Measurements from ENCODE around the gene NEMP2. TPM values are rescaled to one million over a fixed set of nuclear protein-coding genes. Genes with fewer than 3 reads are reported as not detected.

Gene NEMP2
- total RNA-seq, 1 donor from 2014 or later: 8.0 TPM

- no peak for TF ChIP-seq CTCF (IDR thresholded peaks at IDR 0.05)
- Histone ChIP-seq H3K4me1 (peaks cover 2% of the 10 kb centered on the region), H3K27me3 (no peaks in the 10 kb centered on the region), H3K27ac (no peak overlapping the region), H3K36me3 (peaks cover 35% of the 10 kb centered on the region), H3K4me3 (no peak overlapping the region), H3K9me3 (no peaks in the 10 kb centered on the region)
- DNase-seq: no peak
- no peak for ATAC-seq
- intact Hi-C loops (cut with DNase I): no loop called here
Measured at GRCh38 chr2:190506666-190507065, 27.9 kb downstream of the NEMP2 start.

DNA sequence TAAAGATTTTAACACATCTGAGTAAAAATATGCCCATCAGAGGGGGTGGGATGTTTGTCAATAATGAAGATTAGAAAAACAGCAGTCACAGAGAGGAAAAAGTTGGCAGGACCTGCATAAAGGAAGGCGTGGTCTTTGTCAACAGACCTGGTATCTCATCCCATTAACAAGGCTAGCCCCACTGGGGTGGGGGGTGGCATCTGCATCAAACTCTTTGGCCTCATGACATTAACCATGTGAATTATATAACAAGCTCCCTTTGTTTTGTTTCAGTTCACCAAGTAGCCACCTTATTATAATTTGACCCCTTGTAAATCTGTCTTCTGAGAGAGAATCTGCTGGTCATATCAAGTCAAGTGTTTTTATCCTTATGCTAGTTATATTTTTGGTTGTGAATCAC lies 28.8 kb downstream of the NEMP2 start:
- ATAC-seq (no peak), DNase-seq (no peak)
- Histone ChIP-seq H3K36me3 (peaks cover 41% of the 10 kb centered on the region), H3K27me3 (no peaks in the 10 kb centered on the region), H3K9me3 (no peaks in the 10 kb centered on the region), H3K4me1 (peaks cover 2% of the 10 kb centered on the region), H3K4me3 (no peak overlapping the region), H3K27ac (no peak overlapping the region)
- intact Hi-C loops (cut with DNase I): no loop called here
- no peak for TF ChIP-seq CTCF (IDR thresholded peaks at IDR 0.05)

DNA sequence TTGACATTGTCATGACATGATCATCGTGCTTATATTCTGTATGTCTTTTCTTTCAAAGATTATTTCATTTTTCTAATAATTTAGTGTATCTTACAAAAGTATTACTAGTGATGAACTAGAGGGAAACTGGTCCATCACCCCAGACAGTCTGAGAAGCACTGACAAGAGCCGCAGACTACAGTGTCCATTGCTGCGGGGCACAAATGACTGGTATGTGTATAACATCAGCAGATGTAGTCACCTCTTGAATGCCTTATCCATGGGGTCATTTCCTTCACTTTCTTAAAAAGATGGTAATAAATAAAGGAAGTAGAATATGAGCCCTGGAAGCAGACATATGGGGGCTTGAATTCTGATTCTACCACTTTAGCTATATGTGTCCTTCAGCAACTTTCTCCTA lies 29.6 kb downstream of the NEMP2 start:
- no peak for DNase-seq
- Histone ChIP-seq H3K27ac (no peak overlapping the region), H3K4me1 (peaks cover 5% of the 10 kb centered on the region), H3K36me3 (peaks cover 47% of the 10 kb centered on the region), H3K4me3 (no peak overlapping the region), H3K9me3 (no peaks in the 10 kb centered on the region), H3K27me3 (no peaks in the 10 kb centered on the region)
- intact Hi-C loops (cut with DNase I): no loop called here
- TF ChIP-seq CTCF (IDR thresholded peaks at IDR 0.05): no peak
- ATAC-seq: no peak

GRCh38 chr2:190503088-190503487 lies 31.4 kb downstream of the NEMP2 start:
- H3K9me3 ChIP-seq: no peaks in the 10 kb centered on the region
- H3K4me1 ChIP-seq: peaks cover 10% of the 10 kb centered on the region
- intact Hi-C loops (cut with DNase I): no loop called here
- H3K27ac ChIP-seq: no peak overlapping the region
- no peak for ATAC-seq
- no peak for TF ChIP-seq CTCF (IDR thresholded peaks at IDR 0.05)
- H3K27me3 ChIP-seq: no peaks in the 10 kb centered on the region
- peaks cover 62% of the 10 kb centered on the region for H3K36me3 ChIP-seq
- DNase-seq: no peak
- H3K4me3 ChIP-seq: no peak overlapping the region

- DNase-seq (no peak), ATAC-seq (no peak)
- Histone ChIP-seq H3K4me1 (peaks cover 10% of the 10 kb centered on the region), H3K9me3 (no peaks in the 10 kb centered on the region), H3K27me3 (no peaks in the 10 kb centered on the region), H3K27ac (peak overlapping the region; percentile 2), H3K36me3 (peaks cover 65% of the 10 kb centered on the region), H3K4me3 (no peak overlapping the region)
- intact Hi-C loops (cut with DNase I): no loop called here
- no peak for TF ChIP-seq CTCF (IDR thresholded peaks at IDR 0.05)
Measured at GRCh38 chr2:190501702-190502407, 32.7 kb downstream of the NEMP2 start.

DNA sequence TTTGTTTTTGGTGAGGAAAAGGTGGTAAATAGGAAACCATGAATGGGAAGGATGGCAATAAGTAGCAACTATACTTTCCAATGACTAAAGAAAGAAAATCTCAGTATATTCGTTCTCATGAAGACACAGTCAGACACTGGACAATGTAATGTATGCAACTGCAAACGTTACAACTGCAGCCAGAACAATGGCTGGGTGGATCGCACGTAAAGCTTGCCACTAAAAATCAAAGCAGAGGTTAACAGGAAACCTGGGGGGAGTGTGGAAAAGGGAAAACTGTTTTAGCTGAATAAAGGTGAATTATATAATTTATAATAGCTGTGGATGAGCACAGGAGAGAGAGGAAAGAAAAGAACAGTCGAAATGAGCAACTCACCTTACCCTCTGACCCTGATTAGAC lies 33.3 kb downstream of the NEMP2 start:
- intact Hi-C loops (cut with DNase I): no loop called here
- DNase-seq (no peak), ATAC-seq (no peak)
- H3K27me3 ChIP-seq: no peaks in the 10 kb centered on the region
- H3K9me3 ChIP-seq: no peaks in the 10 kb centered on the region
- no peak for TF ChIP-seq CTCF (IDR thresholded peaks at IDR 0.05)
- H3K4me1 ChIP-seq: peaks cover 10% of the 10 kb centered on the region
- no peak overlapping the region for H3K4me3 ChIP-seq
- no peak overlapping the region for H3K27ac ChIP-seq
- peaks cover 64% of the 10 kb centered on the region for H3K36me3 ChIP-seq

All from upper lobe of right lung (tissue), 1 donor.